ENCODE results near the gene WDCP.
"Not testable (repeated sequence)": the region's sequence is repeated elsewhere in the genome, so short reads cannot be mapped to it uniquely, and the experiment has no call there.

The WDCP gene, protein sequence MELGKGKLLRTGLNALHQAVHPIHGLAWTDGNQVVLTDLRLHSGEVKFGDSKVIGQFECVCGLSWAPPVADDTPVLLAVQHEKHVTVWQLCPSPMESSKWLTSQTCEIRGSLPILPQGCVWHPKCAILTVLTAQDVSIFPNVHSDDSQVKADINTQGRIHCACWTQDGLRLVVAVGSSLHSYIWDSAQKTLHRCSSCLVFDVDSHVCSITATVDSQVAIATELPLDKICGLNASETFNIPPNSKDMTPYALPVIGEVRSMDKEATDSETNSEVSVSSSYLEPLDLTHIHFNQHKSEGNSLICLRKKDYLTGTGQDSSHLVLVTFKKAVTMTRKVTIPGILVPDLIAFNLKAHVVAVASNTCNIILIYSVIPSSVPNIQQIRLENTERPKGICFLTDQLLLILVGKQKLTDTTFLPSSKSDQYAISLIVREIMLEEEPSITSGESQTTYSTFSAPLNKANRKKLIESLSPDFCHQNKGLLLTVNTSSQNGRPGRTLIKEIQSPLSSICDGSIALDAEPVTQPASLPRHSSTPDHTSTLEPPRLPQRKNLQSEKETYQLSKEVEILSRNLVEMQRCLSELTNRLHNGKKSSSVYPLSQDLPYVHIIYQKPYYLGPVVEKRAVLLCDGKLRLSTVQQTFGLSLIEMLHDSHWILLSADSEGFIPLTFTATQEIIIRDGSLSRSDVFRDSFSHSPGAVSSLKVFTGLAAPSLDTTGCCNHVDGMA

DNA sequence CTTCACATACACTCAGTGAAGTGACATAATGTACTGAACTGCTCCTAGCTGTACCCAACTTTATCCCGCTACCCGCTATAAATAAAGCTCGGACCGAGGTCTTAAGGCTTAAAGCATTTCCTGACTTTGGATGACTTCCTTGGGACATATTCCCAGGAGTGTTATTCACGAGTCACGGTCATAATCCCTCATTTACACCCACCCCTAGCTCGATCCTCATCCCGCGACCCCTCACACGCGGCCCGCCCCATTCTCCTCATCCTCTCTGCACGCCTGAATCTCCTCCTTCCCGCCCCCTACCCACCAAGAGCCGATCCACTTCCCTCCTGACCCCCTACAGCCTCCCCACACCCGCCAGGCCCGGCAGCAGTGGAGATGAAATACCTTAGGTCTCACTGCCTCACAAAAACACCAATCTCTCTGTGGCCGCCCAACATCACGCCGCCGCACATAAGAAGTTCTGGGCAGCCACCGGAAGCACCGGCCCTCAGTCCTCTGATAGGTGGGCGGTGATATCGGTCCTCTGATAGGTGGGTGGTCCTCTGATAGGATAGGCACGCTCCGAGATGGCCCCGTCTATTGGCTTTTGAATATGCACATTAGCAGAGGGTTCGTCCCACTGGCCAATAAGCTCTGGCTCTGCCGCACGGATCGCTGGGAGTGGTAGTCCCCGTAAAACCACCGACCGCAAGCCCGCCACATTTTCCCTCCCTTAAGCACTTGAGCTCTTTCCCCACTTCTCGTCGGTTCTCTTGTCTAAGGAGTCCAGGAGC is at the start of gene WDCP:
WDCP (minus strand) TSS at position 462 of the 773 bp plus-strand sequence. CDS start 7,897 bp downstream, outside the sequence.
- in situ Hi-C loops (cut with HindIII; ENCODE audit: low sequenced_read_pairs): no loop called here

DNA sequence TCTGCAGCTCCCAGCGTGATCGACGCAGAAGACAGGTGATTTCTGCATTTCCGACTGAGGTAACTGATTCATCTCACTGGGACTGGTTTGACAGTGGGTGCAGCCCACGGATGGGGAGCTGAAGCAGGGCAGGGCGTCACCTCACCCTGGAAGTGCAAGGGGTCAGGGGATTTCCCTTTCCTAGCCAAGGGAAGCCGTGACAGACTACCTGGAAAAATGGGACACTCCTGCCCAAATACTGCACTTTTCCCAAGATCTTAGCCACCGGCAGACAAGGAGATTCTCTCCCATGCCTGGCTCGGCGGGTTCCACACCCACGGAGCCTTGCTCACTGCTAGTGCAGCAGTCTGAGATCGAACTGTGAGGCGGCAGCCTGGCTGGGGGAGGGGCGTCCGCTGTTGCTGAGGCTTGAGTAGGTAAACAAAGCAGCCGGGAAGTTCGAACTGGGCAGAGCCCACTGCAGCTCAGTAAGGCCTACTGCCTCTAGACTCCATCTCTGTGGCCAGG is 48.0 kb upstream of the WDCP start:
- in situ Hi-C loops (cut with HindIII; ENCODE audit: low sequenced_read_pairs): not testable (repeated sequence)

DNA sequence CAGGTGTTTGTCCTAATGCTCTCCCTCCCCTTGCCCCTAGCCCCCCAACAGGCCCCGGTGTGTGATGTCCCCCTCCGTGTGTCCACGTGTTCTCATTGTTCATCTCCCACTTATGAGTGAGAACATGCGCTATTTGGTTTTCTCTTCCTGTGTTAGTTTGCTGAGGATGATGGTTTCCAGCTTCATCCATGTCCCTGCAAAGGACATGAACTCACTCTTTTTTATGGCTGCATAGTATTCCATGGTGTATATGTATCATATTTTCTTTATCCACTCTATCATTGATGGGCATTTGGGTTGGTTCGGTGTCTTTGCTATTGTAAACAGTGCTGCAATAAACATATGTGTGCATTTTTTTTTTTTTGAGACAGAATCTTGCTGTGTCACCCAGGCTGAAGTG is 46.1 kb upstream of the WDCP start:
- in situ Hi-C loops (cut with HindIII; ENCODE audit: low sequenced_read_pairs): not testable (repeated sequence)

DNA sequence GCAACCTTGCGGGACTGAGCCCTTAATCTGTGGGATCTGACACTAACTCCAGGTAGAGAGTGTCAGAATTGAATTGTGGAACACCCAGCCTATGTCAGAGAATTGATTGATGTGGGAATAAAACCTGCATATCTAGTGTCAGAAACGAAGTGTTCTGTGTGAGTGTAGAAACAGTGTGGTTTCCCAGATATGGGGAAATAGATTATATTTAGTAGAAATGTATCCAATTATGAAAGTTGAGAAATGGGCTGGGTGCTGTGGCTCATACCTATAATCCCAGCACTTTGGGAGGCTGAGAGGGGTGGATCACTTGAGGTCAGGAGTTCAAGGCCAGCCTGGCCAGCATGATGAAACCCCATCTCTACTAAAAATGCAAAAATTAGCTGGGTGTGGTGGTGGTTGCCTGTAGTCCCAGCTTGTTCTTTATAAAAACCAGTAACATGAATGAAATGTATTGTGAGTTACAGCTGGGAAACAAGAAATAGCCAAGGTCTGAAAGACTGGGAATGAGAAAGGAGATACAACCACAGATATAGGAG is 41.7 kb upstream of the WDCP start:
- in situ Hi-C loops (cut with HindIII; ENCODE audit: low sequenced_read_pairs): no loop called here

DNA sequence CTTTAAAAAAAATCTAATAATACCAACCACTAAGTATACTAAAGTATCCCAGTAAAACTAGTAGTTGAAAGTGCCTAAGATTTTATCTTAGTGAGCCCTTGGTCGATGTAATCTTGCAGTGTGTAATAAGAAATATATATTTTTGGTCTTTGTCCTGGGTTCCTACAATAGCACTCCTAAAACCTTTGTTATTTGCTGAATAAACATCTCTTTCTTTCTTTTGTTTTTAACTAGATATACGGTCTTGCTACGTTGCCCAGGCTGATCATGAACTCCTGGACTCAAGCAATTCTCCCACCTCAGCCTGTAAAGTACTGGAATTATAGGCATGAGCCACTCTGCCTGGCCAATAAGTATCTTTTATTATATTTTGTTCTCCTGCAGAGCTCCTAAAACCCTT is 39.8 kb upstream of the WDCP start:
- in situ Hi-C loops (cut with HindIII; ENCODE audit: low sequenced_read_pairs): no loop called here

DNA sequence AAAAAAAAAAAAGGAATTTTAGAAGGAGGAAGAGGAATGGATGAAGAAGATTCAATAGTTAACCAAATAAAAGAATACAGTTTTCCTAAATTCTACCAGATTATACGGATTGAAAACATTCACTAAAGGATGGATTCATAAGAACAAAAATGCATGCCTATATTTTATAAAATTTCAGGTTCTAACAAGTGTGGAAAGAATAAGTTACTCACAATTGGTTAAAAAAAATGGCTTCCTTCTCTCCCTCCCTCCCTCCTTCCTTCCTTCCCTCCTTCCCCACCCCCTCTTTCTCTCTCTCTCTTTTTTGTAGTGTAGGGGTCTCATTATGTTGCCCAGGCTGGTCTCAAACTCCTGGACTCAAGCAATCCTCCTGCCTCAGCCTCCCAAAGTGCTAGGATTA is 39.0 kb upstream of the WDCP start:
- in situ Hi-C loops (cut with HindIII; ENCODE audit: low sequenced_read_pairs): no loop called here

DNA sequence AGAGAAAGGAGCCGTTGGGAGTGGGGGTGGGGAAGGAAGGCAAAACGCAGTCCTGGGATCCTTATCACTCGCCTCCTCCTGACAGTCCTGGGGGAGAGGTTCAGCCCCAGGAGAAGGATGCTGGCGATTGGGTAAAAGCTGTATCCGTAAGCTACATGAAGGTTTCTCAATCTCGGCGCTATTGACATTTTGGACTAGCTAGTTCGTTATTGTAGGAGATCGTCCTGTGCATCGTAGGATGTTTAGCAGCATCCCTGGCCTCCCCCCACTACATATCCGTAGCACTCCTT is 38.0 kb upstream of the WDCP start:
- in situ Hi-C loops (cut with HindIII; ENCODE audit: low sequenced_read_pairs): no loop called here

DNA sequence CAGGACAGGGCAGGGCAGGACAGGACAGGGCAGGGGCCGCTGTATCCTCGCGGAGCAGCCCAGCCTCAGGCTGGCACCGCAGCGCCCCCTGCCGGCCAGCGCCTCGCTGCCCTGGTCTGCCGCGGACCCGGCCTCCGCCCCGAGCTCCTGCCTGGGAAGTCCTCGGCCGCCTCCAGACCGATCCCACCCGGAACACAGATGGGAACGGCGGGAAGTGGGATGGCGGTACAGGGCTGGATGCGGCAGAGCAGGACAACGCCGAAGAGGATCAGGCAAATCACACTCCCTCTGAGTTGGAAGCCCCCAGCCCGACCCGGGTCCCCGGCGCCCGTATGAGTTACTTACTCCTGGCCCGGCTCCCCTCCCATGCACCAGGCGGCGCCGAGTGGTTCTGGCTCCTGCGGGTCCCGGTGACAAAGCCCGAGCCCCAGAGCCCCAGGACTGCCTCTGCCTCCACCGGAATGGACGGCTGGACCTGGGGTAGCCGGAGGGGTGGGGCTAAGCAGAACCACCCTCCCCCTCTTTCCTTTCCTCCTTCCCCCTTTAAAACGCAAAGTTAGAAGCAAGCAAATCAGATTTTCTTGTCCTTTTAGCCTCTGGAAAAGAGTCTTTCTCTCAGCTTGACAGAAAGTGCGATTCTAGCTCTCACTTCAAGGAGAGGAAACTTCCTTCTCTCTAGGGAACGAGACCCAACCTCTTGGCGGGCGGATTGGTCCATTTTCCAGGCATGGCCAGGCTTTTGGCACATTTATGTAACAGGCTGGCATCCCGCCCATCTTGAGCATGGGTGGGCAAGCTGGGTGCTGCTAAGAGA is 37.4 kb upstream of the WDCP start, which contains the start of gene TP53I3:
TP53I3 (minus strand) TSS at position 449 of the 814 bp plus-strand sequence. CDS start 508 bp downstream, outside the sequence.
- in situ Hi-C loops (cut with HindIII; ENCODE audit: low sequenced_read_pairs): no loop called here

DNA sequence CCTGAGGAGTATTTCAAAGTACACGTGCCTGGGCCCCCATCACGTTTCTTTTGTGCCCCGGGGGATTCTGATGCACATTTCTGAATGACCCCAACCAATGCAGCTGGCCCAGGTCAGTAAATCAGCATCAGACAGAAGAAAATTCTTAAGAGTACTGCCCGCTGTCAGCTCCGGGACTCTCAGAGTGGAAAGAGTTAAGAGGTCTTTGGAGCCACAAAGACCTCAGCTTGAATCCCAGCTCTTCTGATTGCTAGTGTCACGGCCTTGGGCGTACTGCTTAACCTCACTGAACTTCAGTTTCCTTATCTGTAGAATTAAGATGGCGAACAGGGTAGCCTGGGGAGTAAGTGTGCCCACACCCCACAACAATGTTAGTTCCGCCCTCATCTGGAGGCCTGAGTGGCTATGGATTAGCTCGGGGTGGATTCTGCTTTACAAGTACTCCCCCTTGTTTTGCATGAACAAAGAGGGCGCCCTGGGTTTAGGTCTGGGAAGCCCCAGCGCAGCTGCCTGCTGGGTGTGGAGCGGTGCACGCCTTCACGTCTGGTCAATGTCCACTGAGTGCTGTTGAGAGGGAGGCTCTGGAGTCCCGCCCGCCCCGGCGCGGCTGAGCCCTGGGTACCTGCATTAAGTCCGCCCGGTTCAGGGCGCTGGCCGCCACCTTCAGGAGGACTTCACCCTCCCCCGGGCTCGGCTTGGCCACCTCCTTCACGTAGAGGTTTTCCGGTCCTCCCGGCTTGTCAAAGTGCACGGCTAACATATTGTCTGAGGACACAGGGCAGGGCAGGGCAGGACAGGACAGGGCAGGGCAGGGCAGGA is 36.6 kb upstream of the WDCP start:
- in situ Hi-C loops (cut with HindIII; ENCODE audit: low sequenced_read_pairs): no loop called here

DNA sequence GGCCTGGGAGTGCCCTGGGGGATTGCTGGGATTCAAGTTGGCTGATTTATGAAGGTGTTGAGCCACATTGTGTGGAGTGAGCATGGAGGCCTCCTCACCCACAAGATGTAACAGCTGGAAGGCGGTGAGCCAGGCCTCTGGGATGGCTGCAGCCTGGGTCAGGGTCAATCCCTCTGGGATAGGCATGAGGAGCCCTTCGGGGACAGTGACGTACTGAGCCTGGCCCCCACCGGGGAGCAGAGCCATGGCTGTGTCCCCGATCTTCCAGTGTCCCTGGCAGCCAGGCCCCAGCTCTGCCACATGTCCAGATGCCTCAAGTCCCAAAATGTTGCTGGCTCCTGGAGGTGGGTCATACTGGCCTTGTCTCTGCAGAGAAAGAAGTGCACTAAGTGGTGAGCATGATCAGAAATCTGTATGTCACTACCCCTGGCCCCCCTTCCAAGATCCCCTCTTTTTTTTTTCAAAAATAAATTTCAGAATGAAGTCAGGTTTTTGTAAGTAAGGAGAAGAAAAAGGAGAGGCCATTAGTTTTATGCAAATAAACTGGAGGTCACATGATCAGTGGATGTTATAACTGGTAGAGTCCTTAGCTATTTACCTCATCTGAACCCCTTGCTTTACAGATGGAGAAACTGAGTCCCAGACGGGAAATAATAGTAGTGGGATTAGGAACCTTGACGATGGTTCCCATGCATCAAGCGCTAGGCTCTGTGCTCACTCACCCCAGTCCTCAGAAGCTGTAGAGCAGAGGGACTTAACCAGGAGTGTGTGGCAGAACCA is 35.8 kb upstream of the WDCP start:
- in situ Hi-C loops (cut with HindIII; ENCODE audit: low sequenced_read_pairs): no loop called here

DNA sequence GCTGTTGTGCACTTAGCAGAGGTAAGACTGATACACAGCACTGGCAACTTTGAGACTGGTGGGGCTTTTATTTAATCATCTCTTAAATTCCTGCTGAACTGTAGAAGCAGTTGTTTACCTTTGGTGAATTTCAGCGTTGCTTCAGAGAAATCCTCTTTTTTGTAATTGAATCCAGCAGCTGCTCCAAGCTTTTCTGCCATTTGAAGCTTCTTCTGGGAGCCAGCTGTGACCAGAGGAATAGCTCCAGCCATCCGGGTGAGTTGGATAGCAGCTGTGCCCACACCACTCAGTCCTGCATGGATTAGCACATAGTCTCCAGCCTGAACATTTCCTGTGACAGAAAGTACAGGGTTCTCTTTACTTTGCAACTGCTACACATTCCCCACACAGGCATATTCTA is 33.5 kb upstream of the WDCP start:
- in situ Hi-C loops (cut with HindIII; ENCODE audit: low sequenced_read_pairs): no loop called here

DNA sequence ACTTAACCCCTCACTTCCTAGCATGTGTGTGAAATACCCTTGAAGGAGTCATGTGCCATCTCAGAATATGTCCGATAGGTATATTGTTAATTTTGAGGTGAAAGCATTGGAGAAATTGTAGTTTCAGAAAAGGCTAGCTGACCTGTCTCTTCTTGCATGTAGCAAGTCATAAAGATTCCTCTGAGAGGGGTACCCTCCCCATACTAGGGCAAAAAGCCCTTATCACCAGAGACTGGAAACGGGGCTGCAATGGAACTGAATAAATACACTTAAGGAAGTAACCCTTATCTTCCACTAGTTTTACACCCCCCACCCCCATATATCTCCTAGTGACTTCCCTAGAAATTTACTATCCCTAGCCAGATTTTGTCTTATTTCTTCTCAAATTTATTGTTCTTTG is 30.7 kb upstream of the WDCP start:
- in situ Hi-C loops (cut with HindIII; ENCODE audit: low sequenced_read_pairs): no loop called here

DNA sequence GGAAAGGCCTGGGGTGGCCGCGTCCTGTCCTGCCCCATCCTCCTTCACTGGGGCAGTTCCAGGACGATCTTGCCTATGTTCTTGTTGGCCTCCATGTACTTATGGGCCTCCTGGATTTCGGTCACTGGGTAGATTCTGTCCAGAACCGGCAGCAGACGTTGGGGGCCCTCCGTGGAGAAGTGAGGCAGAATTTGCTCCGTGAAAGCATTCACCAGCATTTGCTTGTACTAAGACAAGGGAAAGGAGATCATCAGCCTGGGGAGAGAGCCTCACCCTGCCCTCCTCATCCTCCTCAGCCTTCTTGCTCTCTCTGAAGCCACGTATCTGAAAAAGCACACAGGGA is 30.3 kb upstream of the WDCP start:
- in situ Hi-C loops (cut with HindIII; ENCODE audit: low sequenced_read_pairs): no loop called here

DNA sequence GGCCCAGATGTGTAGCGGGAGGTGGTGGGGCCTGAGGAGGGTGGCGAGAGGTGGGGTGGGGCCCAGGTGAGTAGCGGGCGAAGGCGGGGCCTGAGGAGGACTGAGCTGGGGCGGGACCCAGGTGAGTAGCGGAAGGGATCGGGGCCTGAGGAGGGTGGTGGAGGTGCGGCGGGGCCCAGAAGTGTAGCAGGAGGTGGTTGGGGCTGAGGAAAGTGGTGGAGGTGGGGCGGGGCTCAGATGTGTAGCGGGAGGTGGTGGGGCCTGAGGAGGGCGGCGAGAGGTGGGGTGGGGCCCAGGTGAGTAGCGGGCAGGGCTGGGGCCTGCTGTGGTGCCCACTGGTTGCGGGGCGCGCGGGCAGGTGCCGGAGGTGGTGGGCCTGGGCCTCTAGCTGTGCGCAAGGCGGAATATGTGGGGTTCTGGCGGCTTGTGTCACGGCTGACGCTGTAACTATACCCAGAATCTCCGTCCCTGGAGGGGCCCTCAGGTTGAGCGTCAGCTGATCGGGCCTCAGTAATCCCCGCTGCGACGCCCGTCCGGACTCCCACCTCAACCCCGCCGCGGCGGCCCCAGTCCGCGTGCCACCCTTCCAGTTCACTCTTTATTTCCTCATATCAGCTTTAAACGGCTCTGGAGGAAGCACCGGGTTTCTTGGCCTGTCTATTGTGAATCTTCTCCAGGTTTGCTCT is 29.8 kb upstream of the WDCP start:
- in situ Hi-C loops (cut with HindIII; ENCODE audit: low sequenced_read_pairs): no loop called here

DNA sequence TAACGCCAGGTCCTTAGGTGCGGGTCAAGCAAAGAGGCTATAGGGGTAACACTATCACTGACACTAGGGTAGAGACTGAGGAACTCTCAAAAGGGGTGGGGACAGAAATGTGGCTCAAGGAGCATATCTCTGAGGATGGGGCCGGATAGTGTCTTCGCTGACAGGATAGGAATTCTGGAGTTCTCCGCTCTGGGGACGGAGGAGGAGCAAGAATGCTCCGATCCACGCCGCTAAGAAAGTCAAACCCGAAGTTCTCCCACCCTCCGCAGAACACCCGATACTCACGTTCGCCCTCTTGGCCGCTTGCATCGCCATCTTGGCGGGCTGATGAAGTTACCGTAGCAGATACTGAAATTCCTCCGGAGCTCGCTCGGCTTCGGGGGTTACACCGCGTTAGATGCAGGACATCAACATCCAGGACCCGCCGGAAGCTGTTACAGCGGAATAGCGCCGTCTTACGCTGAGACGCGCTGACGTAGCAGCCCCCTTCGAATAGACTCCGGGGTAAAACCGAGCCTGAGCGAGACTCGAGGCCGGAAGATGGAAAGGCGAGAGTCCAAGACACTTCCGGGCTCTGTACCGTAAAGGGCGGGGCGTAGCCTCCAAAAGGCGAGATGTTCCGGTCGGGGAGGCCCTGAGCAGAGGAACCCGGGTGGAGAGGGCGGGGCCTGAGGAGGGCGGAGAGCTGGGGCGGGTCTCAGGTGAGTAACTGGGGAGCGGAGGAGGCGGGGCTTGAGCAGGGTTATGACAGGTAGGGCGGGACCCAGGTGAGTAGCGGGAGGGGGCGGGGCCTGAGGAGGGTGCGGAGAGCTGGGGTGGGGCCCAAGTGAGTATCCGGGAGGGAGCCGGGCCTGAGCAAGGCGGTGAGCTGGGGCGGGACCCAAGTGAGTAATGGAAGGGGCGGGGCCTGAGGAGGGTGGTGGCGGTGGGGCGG is 29.0 kb upstream of the WDCP start, which contains the start of gene SF3B6:
SF3B6 (minus strand) TSS at position 412 of the 934 bp plus-strand sequence; CDS start at position 315, 97 bp downstream.
- in situ Hi-C loops (cut with HindIII; ENCODE audit: low sequenced_read_pairs): no loop called here

DNA sequence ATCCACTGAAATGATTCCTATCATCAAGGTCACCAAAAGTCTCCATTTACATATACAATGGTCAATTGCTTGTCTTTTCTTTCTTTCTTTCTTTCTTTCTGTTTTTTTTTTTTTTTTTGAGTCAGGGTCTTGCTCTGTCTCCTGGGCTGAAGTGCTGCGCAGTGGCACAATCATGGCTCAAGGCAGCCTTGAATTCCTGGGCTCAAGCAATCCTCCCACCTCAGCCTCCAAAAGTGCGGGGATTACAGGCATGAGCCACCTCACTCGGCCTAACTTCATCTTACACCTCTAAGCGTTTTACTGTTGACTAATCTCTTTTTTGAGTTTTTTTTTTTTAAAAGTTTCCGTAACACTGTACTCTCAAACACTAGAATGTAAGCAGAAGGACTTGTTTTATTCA is 28.1 kb upstream of the WDCP start:
- in situ Hi-C loops (cut with HindIII; ENCODE audit: low sequenced_read_pairs): no loop called here

DNA sequence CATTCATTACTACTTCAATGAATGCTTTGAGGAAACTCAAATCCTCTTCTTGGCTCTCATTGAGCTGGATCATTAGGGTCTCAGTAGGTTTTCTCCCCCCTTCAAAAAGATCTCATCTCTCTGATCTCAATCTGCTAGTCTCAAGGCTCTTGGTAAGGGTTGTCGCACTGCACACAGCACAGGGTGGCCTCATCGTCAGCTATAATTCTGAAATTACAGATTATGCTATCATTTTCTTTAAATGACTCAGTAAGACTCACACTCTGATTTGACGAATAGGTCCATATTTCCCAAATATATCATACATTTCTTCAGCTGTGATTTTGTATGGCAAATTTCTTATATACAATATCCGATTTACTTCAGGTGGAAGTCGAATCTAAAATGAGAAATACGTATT is 26.6 kb upstream of the WDCP start:
- in situ Hi-C loops (cut with HindIII; ENCODE audit: low sequenced_read_pairs): no loop called here

Data from endothelial cell of hepatic sinusoid (primary cell).